GM12892 (cell line): ENCODE results near the gene ZNF835.

Experiments
- DNase-seq: peaks from one replicate; pipeline ENCODE4 v3.0.0; 2011; ENCODE audit not compliant: insufficient read length
- FAIRE-seq: peaks from 2 replicates; lab custom pipeline; 2011; peaks lifted over from hg19 to GRCh38; lab: Jason Lieb, UNC
- POLR2A ChIP-seq: IDR thresholded peaks from 2 replicates; pipeline ENCODE4 v1.6.1; 2011; ENCODE audit warnings: low read depth, low read length, control low read depth
- POLR2AphosphoS5 ChIP-seq: IDR thresholded peaks from 2 replicates; pipeline ENCODE4 v1.6.1; 2011; ENCODE audit warnings: low read depth, low read length, control low read depth
- TAF1 ChIP-seq: IDR thresholded peaks from 2 replicates; pipeline ENCODE4 v1.6.1; 2011; ENCODE audit warnings: low read depth, mild to moderate bottlenecking, control low read depth, low read length, borderline replicate concordance

The ZNF835 gene

DNA sequence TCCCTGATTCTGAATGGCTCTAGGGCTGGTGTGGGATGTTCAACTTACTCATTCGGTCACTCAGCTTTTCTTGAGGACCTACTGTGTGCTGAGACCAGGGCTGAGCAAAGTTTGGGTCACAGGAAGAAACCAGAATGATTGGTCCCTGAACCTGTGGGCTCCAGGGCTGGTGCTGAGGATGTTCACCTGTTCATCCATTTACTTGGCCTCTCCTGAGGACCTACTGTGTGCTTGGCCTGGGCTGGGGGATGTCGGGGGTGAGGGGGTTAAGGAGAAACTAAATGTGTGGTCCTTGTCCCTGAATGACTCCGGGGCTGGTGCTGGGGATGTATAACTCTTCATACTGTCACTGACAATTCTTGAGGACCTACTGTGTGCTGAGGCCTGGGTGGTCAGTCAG lies 10.3 kb downstream of the ZNF835 start:
- FAIRE-seq = no peak
- TF ChIP-seq TAF1 = no peak
- no peak for TF ChIP-seq POLR2AphosphoS5
- TF ChIP-seq POLR2A = no peak
- DNase-seq = no peak

GRCh38 chr19:56660381-56661107 lies 11.0 kb downstream of the ZNF835 start:
- FAIRE-seq (no peak), DNase-seq (no peak)
- TF ChIP-seq POLR2AphosphoS5 = no peak
- no peak for TF ChIP-seq POLR2A
- no peak for TF ChIP-seq TAF1

GRCh38 chr19:56654151-56654550 lies 17.4 kb downstream of the ZNF835 start:
- TF ChIP-seq POLR2AphosphoS5 (no peak), TAF1 (no peak), POLR2A (no peak)
- no peak for DNase-seq
- FAIRE-seq = no peak

DNA sequence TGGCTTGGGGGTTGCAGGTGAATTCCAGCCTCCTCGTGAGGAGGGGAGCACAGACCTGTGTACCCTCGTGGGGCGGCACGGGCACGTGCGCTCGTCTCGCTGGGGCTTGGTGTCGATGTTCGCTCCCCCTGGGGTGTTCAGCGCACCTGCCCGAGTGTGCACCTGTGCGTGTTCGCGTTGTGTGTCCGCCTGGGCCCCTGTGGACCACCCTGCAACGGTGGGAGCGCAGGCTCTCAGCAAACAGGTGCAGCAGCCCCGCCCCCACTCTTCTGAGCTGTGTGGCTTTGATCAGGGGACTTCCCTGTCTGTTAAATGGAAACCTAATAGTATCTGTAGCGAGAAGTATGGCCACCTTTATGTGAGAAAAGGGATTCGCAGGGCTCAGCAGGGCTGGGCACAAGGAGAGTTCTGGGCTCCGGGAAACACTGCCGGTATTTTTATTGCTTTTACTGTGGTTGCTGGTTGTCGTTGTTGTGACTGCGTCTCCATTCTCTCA lies 28.0 kb downstream of the ZNF835 start:
- no peak for FAIRE-seq
- no peak for TF ChIP-seq TAF1
- TF ChIP-seq POLR2AphosphoS5 = no peak
- no peak for TF ChIP-seq POLR2A

DNA sequence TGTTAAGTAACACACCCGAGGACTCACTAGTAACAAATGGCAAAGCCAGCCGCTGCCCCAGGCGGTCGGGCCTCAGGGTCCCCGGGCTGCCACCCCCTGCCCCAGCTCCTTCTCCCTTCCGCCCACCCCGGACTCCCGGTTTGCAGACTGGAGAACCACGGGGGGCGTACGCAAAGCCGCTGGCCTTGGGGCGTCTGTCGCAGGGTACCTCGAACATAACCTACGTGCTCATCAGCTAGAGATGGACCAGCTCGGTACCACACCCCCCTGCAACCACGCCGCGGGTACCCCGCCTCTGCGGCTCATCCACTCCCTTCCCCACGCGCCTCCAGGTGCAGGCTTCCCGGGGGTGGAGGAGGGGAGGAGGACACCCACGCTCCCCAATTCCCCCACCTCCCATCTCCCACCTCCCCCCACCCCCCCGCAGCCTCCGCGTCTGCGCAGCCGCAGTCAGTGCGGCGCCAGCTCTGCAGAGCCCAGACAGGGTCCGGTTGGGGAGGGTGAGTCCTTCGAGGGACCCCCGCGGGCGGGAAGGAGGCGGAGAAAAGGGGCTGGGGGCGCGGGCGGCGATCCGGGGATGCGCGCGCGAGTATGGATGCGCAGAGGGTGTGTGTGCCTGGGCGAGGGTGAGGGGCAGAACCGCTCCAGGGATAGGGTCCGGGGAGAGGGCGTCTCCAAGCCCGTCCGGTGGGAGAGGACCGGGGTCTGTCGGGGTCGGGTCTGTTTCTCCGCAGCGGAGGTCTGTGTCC lies 28.7 kb downstream of the ZNF835 start, which contains the start of gene SMIM17:
Gene SMIM17 (plus strand): TSS at position 449 of the 749 bp plus-strand sequence. CDS start 2,509 bp downstream, outside the sequence.
- TF ChIP-seq TAF1 = no peak
- no peak for TF ChIP-seq POLR2A
- no peak for TF ChIP-seq POLR2AphosphoS5
- FAIRE-seq (no peak), DNase-seq (no peak)

More for the DNA sequence above, 28.0 kb downstream of the ZNF835 start:
- no peak for DNase-seq

GRCh38 chr19:56639217-56639616 lies 32.3 kb downstream of the ZNF835 start:
- TF ChIP-seq POLR2A = no peak
- TF ChIP-seq POLR2AphosphoS5 = no peak
- no peak for TF ChIP-seq TAF1
- FAIRE-seq (no peak), DNase-seq (no peak)

DNA sequence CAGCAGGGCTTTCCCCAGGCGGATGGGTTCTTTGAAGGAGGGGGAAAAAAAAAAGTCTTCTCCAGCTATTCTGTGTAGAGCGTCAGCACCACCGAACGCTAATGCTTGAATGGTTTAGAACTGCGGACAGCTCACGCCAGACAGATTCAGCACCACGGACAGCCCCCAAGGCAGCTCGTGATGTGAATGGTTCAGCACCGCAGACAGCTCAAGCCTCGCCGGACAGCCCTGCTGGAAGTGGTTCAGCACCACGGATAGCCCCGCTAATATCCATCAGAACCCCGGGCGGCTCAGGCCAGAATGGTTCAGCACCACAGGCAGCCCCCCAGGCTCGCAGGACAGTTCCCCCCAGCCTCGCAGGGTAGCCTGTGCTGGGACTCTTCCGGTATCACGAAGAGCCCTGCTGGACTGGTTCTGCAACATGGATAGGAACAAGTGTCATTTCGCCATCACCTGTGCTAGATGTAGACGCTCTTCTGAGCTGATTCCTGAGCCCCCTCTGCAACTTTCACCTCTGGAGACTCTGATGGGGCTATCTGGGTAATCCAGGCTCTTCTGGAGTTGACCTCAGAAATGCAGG lies 33.5 kb downstream of the ZNF835 start:
- FAIRE-seq (no peak), DNase-seq (no peak)
- TF ChIP-seq POLR2AphosphoS5 (no peak), TAF1 (no peak), POLR2A (no peak)

GRCh38 chr19:56633021-56633420 lies 38.5 kb downstream of the ZNF835 start:
- no peak for FAIRE-seq
- TF ChIP-seq POLR2AphosphoS5 = no peak
- no peak for TF ChIP-seq POLR2A
- no peak for TF ChIP-seq TAF1
- no peak for DNase-seq

- FAIRE-seq (no peak), DNase-seq (no peak)
- TF ChIP-seq POLR2A = no peak
- TF ChIP-seq POLR2AphosphoS5 = no peak
- no peak for TF ChIP-seq TAF1
Measured at GRCh38 chr19:56625708-56626107, 45.8 kb downstream of the ZNF835 start.

- TF ChIP-seq POLR2A (no peak), TAF1 (no peak), POLR2AphosphoS5 (no peak)
- no peak for DNase-seq
- no peak for FAIRE-seq
Measured at GRCh38 chr19:56623006-56623405, 48.6 kb downstream of the ZNF835 start.

DNA sequence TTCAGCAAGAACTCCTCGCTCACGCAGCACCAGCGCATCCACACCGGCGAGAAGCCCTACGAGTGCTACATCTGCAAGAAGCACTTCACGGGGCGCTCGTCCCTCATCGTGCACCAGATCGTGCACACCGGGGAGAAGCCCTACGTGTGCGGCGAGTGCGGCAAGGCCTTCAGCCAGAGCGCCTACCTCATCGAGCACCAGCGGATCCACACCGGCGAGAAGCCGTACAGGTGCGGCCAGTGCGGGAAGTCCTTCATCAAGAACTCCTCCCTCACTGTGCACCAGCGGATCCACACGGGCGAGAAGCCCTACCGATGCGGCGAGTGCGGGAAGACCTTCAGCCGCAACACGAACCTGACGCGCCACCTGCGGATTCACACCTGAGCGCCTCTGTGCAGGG lies 49.2 kb downstream of the ZNF835 start:
- DNase-seq (no peak), FAIRE-seq (no peak)
- TF ChIP-seq TAF1 (no peak), POLR2AphosphoS5 (no peak), POLR2A (no peak)
